Measurements from ENCODE around the gene RACK1.

The RACK1 gene

DNA sequence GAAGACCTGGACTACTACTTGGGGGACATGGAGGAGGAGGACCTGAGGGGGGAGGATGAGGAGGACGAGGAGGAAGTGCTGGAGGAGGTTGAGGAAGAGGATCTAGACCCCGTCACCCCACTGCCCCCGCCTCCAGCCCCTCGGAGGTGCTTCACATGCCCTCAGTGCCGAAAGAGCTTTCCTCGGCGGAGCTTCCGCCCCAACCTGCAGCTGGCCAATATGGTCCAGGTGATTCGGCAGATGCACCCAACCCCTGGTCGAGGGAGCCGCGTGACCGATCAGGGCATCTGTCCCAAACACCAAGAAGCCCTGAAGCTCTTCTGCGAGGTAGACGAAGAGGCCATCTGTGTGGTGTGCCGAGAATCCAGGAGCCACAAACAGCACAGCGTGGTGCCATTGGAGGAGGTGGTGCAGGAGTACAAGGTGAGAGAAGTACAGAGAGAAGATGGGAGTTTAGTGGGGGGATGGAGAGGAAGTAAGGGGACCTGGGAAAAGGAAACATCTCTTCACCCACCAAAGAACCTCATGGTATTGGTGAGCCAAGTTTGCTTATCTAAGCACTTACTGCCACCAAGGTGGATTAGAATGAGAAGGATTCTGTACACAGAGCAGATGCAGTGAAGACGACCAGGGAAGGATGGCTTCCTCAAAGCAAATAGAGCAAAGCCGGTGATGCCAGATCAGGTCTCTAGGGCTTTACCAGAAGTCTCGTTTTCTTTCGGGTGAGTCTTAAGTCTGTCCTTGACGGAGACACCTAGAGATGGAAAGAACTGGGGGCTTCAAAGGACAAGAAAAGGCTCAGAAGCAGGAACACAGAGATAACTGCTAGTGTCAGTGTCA lies 19.1 kb downstream of the RACK1 start:
- Histone ChIP-seq H3K36me3 (ENCODE audit: control insufficient read depth in 1 of 2, insufficient read depth in 2 of 2, low read depth in 1 of 2, low read length in 2 of 2) (peaks cover 6 to 34% of the 10 kb centered on the region in 2 experiments), H3K4ac (ENCODE audit: low read depth in 1 of 2, low read length in 2 of 2) (no peak overlapping the region), H3K27ac (ENCODE audit: low read length, poor library complexity, severe bottlenecking) (no peak overlapping the region)

DNA sequence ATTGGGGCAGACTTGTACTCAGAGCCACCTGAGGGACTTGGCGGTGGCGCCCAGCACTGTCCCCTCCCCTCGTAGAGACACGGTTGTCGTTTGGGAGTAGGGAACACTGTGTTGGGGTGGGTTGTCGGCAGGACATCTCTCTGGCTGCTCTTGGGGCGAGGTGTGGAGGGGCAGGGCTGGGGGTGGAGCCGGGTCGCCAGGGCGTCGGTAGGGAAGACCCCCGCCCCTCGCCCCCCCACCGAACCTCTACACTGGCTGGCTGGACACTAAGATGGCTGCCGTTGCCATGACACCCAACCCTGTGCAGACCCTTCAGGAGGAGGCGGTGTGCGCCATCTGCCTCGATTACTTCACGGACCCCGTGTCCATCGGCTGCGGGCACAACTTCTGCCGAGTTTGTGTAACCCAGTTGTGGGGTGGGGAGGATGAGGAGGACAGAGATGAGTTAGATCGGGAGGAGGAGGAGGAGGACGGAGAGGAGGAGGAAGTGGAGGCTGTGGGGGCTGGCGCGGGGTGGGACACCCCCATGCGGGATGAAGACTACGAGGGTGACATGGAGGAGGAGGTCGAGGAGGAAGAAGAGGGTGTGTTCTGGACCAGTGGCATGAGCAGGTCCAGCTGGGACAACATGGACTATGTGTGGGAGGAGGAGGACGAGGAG lies 19.8 kb downstream of the RACK1 start:
- Histone ChIP-seq H3K4me3 (ENCODE audit: insufficient read depth in 1 of 2, low read depth in 1 of 2, low read length in 2 of 2) (peak overlapping the region; percentile 83 to 98), H4K8ac (ENCODE audit: low read length) (peak overlapping the region; percentile 33), H3K9me3 (ENCODE audit: control insufficient read depth, low read length) (no peaks in the 10 kb centered on the region), H2BK12ac (ENCODE audit: low read length in 2 of 2) (peak overlapping the region in 1 of 2 experiments; percentile 55), H4K91ac (ENCODE audit: low read length) (peak overlapping the region; percentile 95), H3K23ac (ENCODE audit: low read length in 2 of 2) (peak overlapping the region in 1 of 2 experiments; percentile 70), H2AFZ (ENCODE audit: low read depth, low read length) (peak overlapping the region; percentile 39), H3K36me3 (ENCODE audit: control insufficient read depth in 1 of 2, insufficient read depth in 2 of 2, low read depth in 1 of 2, low read length in 2 of 2) (peaks cover 6 to 26% of the 10 kb centered on the region in 2 experiments), H3K4me1 (ENCODE audit: control insufficient read depth, insufficient read depth, low read depth, low read length) (peaks cover 10% of the 10 kb centered on the region), H3K14ac (ENCODE audit: low read length in 2 of 2) (peak overlapping the region in 1 of 2 experiments; percentile 91), H3K79me1 (replicated peaks; ENCODE audit: low read length, poor library complexity, severe bottlenecking) (peaks cover 7% of the 10 kb centered on the region), H3K27ac (ENCODE audit: low read length, poor library complexity, severe bottlenecking) (peak overlapping the region; percentile 99), H3K4ac (ENCODE audit: low read depth in 1 of 2, low read length in 2 of 2) (peak overlapping the region; percentile 92 to 97), H2AK5ac (ENCODE audit: low read length, severe bottlenecking) (no peak overlapping the region), H3K4me2 (ENCODE audit: low read length, poor library complexity, severe bottlenecking) (peak overlapping the region; percentile 73), H3K18ac (ENCODE audit: low read depth in 1 of 2, low read length in 2 of 2) (peak overlapping the region; percentile 93 to 99), H2BK120ac (ENCODE audit: low read depth, low read length) (peak overlapping the region; percentile 22), H2BK15ac (ENCODE audit: low read depth, poor library complexity, severe bottlenecking) (no peak overlapping the region), H3K9ac (ENCODE audit: low read length) (peak overlapping the region; percentile 97), H2BK5ac (ENCODE audit: low read depth, low read length, poor library complexity, severe bottlenecking) (peak overlapping the region; percentile 34), H3K27me3 (ENCODE audit: control insufficient read depth in 1 of 2, insufficient read depth in 1 of 2, low read length in 2 of 2) (no peaks in the 10 kb centered on the region)
- peak; percentile 76 for DNase-seq
- WGBS = 14% methylated on average over 18 of the region's 31 CpGs

More for the DNA sequence above, 19.1 kb downstream of the RACK1 start:
- H3K9ac ChIP-seq (ENCODE audit: low read length) = peak overlapping the region; percentile 97
- H3K27me3 ChIP-seq (ENCODE audit: control insufficient read depth in 1 of 2, insufficient read depth in 1 of 2, low read length in 2 of 2) = no peaks in the 10 kb centered on the region
- H4K8ac ChIP-seq (ENCODE audit: low read length) = peak overlapping the region; percentile 33
- peaks cover 10% of the 10 kb centered on the region for H3K4me1 ChIP-seq (ENCODE audit: control insufficient read depth, insufficient read depth, low read depth, low read length)
- no peak overlapping the region for H2AFZ ChIP-seq (ENCODE audit: low read depth, low read length)
- H2BK120ac ChIP-seq (ENCODE audit: low read depth, low read length) = no peak overlapping the region
- H4K91ac ChIP-seq (ENCODE audit: low read length) = peak overlapping the region; percentile 95
- H3K14ac ChIP-seq (ENCODE audit: low read length in 2 of 2) = no peak overlapping the region
- H3K18ac ChIP-seq (ENCODE audit: low read depth in 1 of 2, low read length in 2 of 2) = peak overlapping the region; percentile 93 to 99
- H2AK5ac ChIP-seq (ENCODE audit: low read length, severe bottlenecking) = no peak overlapping the region
- peak overlapping the region; percentile 83 to 98 for H3K4me3 ChIP-seq (ENCODE audit: insufficient read depth in 1 of 2, low read depth in 1 of 2, low read length in 2 of 2)
- no peak overlapping the region for H3K23ac ChIP-seq (ENCODE audit: low read length in 2 of 2)
- no peak overlapping the region for H2BK15ac ChIP-seq (ENCODE audit: low read depth, poor library complexity, severe bottlenecking)
- H3K4me2 ChIP-seq (ENCODE audit: low read length, poor library complexity, severe bottlenecking) = peak overlapping the region; percentile 73
- H3K9me3 ChIP-seq (ENCODE audit: control insufficient read depth, low read length) = no peaks in the 10 kb centered on the region
- no peak for DNase-seq
- H3K79me1 ChIP-seq (replicated peaks; ENCODE audit: low read length, poor library complexity, severe bottlenecking) = peaks cover 14% of the 10 kb centered on the region
- no peak overlapping the region for H2BK5ac ChIP-seq (ENCODE audit: low read depth, low read length, poor library complexity, severe bottlenecking)
- H2BK12ac ChIP-seq (ENCODE audit: low read length in 2 of 2) = no peak overlapping the region
- 90% methylated on average over 22 of the region's 22 CpGs for WGBS

DNA sequence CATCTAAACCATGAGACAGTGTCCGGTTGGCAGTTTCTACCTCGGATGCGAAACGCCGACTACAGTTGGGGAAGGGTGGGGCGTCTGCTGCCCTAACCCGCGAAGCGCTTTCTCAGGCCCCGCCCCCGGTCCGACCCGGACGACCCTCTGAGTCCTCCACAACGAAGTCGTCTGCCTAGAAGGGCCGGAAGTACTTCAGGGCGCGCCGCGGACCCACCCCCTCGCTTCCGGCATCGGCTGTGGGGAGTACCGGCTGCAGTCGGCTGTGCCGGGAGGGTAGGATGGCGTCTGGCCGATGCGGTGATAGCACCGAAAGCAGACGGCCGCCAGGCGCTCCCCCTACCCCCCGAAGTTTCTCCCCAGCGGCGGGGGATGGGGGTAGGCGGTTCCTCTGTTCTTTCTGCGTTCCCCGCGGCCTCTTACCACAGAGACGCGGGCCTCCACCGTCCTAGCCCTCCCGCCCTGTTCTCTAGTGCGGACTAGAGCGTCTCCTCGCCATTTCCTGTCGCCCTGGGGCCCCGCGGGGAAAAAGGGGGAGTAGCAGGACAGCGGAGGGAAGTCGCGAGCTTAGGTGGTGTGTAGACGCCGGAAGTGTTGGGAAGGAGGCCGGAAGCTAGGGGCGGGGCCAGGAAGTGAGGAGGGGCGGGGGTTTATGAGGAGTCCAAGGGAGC lies 20.5 kb downstream of the RACK1 start, which contains the start of gene TRIM41:
Gene TRIM41, plus strand, starts transcription at position 224 of the 671 bp plus-strand sequence. CDS start 719 bp downstream, outside the sequence.
- H3K4me3 ChIP-seq (ENCODE audit: insufficient read depth in 1 of 2, low read depth in 1 of 2, low read length in 2 of 2) = peak within 1 kb of the TSS; percentile 83 to 98
- H3K9ac ChIP-seq (ENCODE audit: low read length) = peak within 1 kb of the TSS; percentile 97
- peak; percentile 99 for DNase-seq
- H3K27ac ChIP-seq (ENCODE audit: low read length, poor library complexity, severe bottlenecking) = peak within 1 kb of the TSS; percentile 99
- H2AFZ ChIP-seq (ENCODE audit: low read depth, low read length) = peak within 1 kb of the TSS; percentile 39
- under 1% methylated on average over 50 of the region's 59 CpGs for whole genome bisulfite sequencing
- H3K14ac ChIP-seq (ENCODE audit: low read length in 2 of 2) = peak within 1 kb of the TSS in 1 of 2 experiments; percentile 91
- H3K4me1 ChIP-seq (ENCODE audit: control insufficient read depth, insufficient read depth, low read depth, low read length) = peaks cover 10% of the 10 kb centered on the region
- H3K18ac ChIP-seq (ENCODE audit: low read depth in 1 of 2, low read length in 2 of 2) = peak within 1 kb of the TSS; percentile 97 to 99
- peak within 1 kb of the TSS; percentile 95 for H4K91ac ChIP-seq (ENCODE audit: low read length)
- no peaks in the 10 kb centered on the region for H3K27me3 ChIP-seq (ENCODE audit: control insufficient read depth in 1 of 2, insufficient read depth in 1 of 2, low read length in 2 of 2)
- peak within 1 kb of the TSS; percentile 87 for H3K4me2 ChIP-seq (ENCODE audit: low read length, poor library complexity, severe bottlenecking)
- no peak within 1 kb of the TSS for H2AK5ac ChIP-seq (ENCODE audit: low read length, severe bottlenecking)
- peak within 1 kb of the TSS; percentile 96 for H4K8ac ChIP-seq (ENCODE audit: low read length)
- peak within 1 kb of the TSS; percentile 63 for H2BK5ac ChIP-seq (ENCODE audit: low read depth, low read length, poor library complexity, severe bottlenecking)
- H2BK12ac ChIP-seq (ENCODE audit: low read length in 2 of 2) = peak within 1 kb of the TSS; percentile 55 to 79
- H2BK120ac ChIP-seq (ENCODE audit: low read depth, low read length) = peak within 1 kb of the TSS; percentile 89
- H2BK15ac ChIP-seq (ENCODE audit: low read depth, poor library complexity, severe bottlenecking) = no peak within 1 kb of the TSS
- peak within 1 kb of the TSS; percentile 96 to 97 for H3K4ac ChIP-seq (ENCODE audit: low read depth in 1 of 2, low read length in 2 of 2)
- H3K9me3 ChIP-seq (ENCODE audit: control insufficient read depth, low read length) = no peaks in the 10 kb centered on the region
- peak within 1 kb of the TSS in 1 of 2 experiments; percentile 70 for H3K23ac ChIP-seq (ENCODE audit: low read length in 2 of 2)
- peaks cover 6 to 23% of the 10 kb centered on the region in 2 experiments for H3K36me3 ChIP-seq (ENCODE audit: control insufficient read depth in 1 of 2, insufficient read depth in 2 of 2, low read depth in 1 of 2, low read length in 2 of 2)
- peaks cover 7% of the 10 kb centered on the region for H3K79me1 ChIP-seq (replicated peaks; ENCODE audit: low read length, poor library complexity, severe bottlenecking)

All from mesenchymal stem cell (in vitro differentiated cells and primary cell).